CD4-positive, alpha-beta T cell (primary cell): ENCODE data around the gene TMEM203. TPM values are rescaled to one million over a fixed set of nuclear protein-coding genes. Genes with fewer than 3 reads are reported as not detected.

Experiments
- ATAC-seq: fragments of 200-7000 bp; cut with Tn5 transposase; one replicate; pipeline ENCODE4 v1.10.0; 2022; ENCODE audit warnings: mild to moderate bottlenecking; ENCODE audit not compliant: poor library complexity
- CTCF ChIA-PET: fragments of 350-600 bp; sonication (Branson Sonifier 250); formaldehyde crosslinking; loops from one replicate; lab custom pipeline; 2021; ENCODE audit warnings: antibody characterized with exemption, inconsistent platforms; lab: Charles Lee
- POLR2A ChIA-PET: fragments of 350-600 bp; sonication (Branson Sonifier 250); formaldehyde crosslinking; loops from one replicate; lab custom pipeline; 2021; ENCODE audit warnings: antibody characterized with exemption, inconsistent platforms; lab: Charles Lee
- DNase-seq, 14 experiments: peaks; one replicate each; pipeline ENCODE4 v3.0.0-alpha.2; 2013 to 2020; ENCODE audit warnings: mixed read lengths in 2 of 14
- H3K27ac ChIP-seq, 2 donors: one replicate each; pipeline versions ENCODE4 v1.5.1 to v1.7.0; 2013; ENCODE audit warnings: low read length in 2 of 2, low read depth in 1 of 2, mild to moderate bottlenecking in 1 of 2
- H3K27me3 ChIP-seq, 2 experiments: 1 replicate in 1 of 2; 2 replicates in 1 of 2; pipeline versions ENCODE4 v1.6.1 to v1.7.0; 2013; ENCODE audit warnings: low read length in 2 of 2, control low read depth in 1 of 2, mild to moderate bottlenecking in 1 of 2, moderate library complexity in 1 of 2; ENCODE audit not compliant: insufficient read depth in 2 of 2, control insufficient read depth in 1 of 2
- H3K36me3 ChIP-seq: one replicate; pipeline ENCODE4 v1.6.1; 2013; ENCODE audit warnings: low read length, control low read depth; ENCODE audit not compliant: insufficient read depth
- H3K4me1 ChIP-seq: one replicate; pipeline ENCODE4 v1.6.1; 2013; ENCODE audit warnings: low read length, control low read depth; ENCODE audit not compliant: insufficient read depth
- H3K4me3 ChIP-seq: one replicate; pipeline ENCODE4 v1.5.1; 2013; ENCODE audit warnings: mild to moderate bottlenecking, low read length, moderate library complexity
- H3K9me3 ChIP-seq, 2 experiments: 1 replicate in 1 of 2; 2 replicates in 1 of 2; pipeline versions ENCODE4 v1.6.1 to v1.7.0; 2013; ENCODE audit warnings: low read length in 2 of 2, mild to moderate bottlenecking in 2 of 2, control low read depth in 1 of 2, moderate library complexity in 1 of 2; ENCODE audit not compliant: control insufficient read depth in 1 of 2, insufficient read depth in 1 of 2
- H3K27ac Mint-ChIP-seq: one replicate; pipeline ENCODE4 v1.8.0; 2020; ENCODE audit warnings: mixed read lengths
- H3K27me3 Mint-ChIP-seq: one replicate; pipeline ENCODE4 v1.8.0; 2021; ENCODE audit warnings: mixed read lengths
- H3K36me3 Mint-ChIP-seq: one replicate; pipeline ENCODE4 v1.8.0; 2021; ENCODE audit warnings: low read depth, mixed read lengths
- H3K4me1 Mint-ChIP-seq: one replicate; pipeline ENCODE4 v1.8.0; 2021; ENCODE audit warnings: low read depth, mixed read lengths
- H3K4me3 Mint-ChIP-seq: one replicate; pipeline ENCODE4 v1.8.0; 2020; ENCODE audit warnings: mild to moderate bottlenecking, mixed read lengths
- H3K9me3 Mint-ChIP-seq: one replicate; pipeline ENCODE4 v1.8.0; 2020; ENCODE audit warnings: mixed read lengths
- CTCF ChIP-seq: fragments of 200-600 bp; IDR thresholded peaks from one replicate; pipeline ENCODE4 v1.8.0; 2022; ENCODE audit warnings: antibody characterized with exemption, mild to moderate bottlenecking
- intact Hi-C, 2 experiments: fragments of 100-400 bp; cut with DNase I in 1 of 2; cut with micrococcal nuclease in 1 of 2; formaldehyde crosslinking; loops; one replicate each; pipeline versions ENCODE4 v1.15.1 to v1.9.0; 2023 to 2025; cut with DNase I, micrococcal nuclease
- total RNA-seq, 174 experiments: library from RNA in 2 of 174; stranded (reverse) in 2 of 174; gene quantifications; one replicate each; pipeline ENCODE4 v1.2.3 and lab custom pipeline; 2021 to 2026

TMEM203 gene
- total RNA-seq, 2 experiments from 2014 or later, result 18.2 to 18.7 TPM

GRCh38 chr9:137162505-137163364, 42.7 kb downstream of the TMEM203 start:
- H3K27me3 ChIP-seq, result peaks cover 60 to 78% of the 10 kb centered on the region in 2 experiments
- TF ChIP-seq CTCF, result no peak
- H3K9me3 Mint-ChIP-seq, result no peaks in the 10 kb centered on the region
- intact Hi-C loops, result no loop called here
- POLR2A ChIA-PET, result interaction anchor here (0.7 kb wide), 1 partner anchor 30 kb away, joined by 3 read pairs; no protein-coding TSS in a partner anchor
- no peaks in the 10 kb centered on the region for H3K36me3 Mint-ChIP-seq
- no peak overlapping the region for H3K27ac ChIP-seq
- H3K4me1 ChIP-seq, result peaks cover 15% of the 10 kb centered on the region
- H3K4me1 Mint-ChIP-seq, result peaks cover 12% of the 10 kb centered on the region
- no peak overlapping the region for H3K27ac Mint-ChIP-seq
- H3K27me3 Mint-ChIP-seq, result peaks cover 65% of the 10 kb centered on the region
- H3K4me3 Mint-ChIP-seq, result no peak overlapping the region
- CTCF ChIA-PET, result no interaction called here
- peaks cover 0 to 41% of the 10 kb centered on the region in 2 experiments for H3K9me3 ChIP-seq
- no peaks in the 10 kb centered on the region for H3K36me3 ChIP-seq
- DNase-seq (peak in 3 of 14 experiments; percentile 33 to 52 (median 49)), ATAC-seq (peak; percentile 69)
- no peak overlapping the region for H3K4me3 ChIP-seq

- H3K4me3 ChIP-seq, result no peak overlapping the region
- DNase-seq (no peak), ATAC-seq (no peak)
- no peak for TF ChIP-seq CTCF
- CTCF ChIA-PET, result no interaction called here
- H3K4me1 Mint-ChIP-seq, result peaks cover 12% of the 10 kb centered on the region
- no peaks in the 10 kb centered on the region for H3K36me3 ChIP-seq
- intact Hi-C loops, result no loop called here
- peaks cover 66 to 76% of the 10 kb centered on the region in 2 experiments for H3K27me3 ChIP-seq
- POLR2A ChIA-PET, result no interaction called here
- no peak overlapping the region for H3K27ac Mint-ChIP-seq
- no peak overlapping the region for H3K27ac ChIP-seq
- no peaks in the 10 kb centered on the region for H3K9me3 Mint-ChIP-seq
- peaks cover 24% of the 10 kb centered on the region for H3K4me1 ChIP-seq
- H3K27me3 Mint-ChIP-seq, result peaks cover 71% of the 10 kb centered on the region
- no peak overlapping the region for H3K4me3 Mint-ChIP-seq
- no peaks in the 10 kb centered on the region for H3K36me3 Mint-ChIP-seq
- H3K9me3 ChIP-seq, result peaks cover 0 to 46% of the 10 kb centered on the region in 2 experiments
Observed at GRCh38 chr9:137161558-137162486, 43.6 kb downstream of the TMEM203 start.

DNA sequence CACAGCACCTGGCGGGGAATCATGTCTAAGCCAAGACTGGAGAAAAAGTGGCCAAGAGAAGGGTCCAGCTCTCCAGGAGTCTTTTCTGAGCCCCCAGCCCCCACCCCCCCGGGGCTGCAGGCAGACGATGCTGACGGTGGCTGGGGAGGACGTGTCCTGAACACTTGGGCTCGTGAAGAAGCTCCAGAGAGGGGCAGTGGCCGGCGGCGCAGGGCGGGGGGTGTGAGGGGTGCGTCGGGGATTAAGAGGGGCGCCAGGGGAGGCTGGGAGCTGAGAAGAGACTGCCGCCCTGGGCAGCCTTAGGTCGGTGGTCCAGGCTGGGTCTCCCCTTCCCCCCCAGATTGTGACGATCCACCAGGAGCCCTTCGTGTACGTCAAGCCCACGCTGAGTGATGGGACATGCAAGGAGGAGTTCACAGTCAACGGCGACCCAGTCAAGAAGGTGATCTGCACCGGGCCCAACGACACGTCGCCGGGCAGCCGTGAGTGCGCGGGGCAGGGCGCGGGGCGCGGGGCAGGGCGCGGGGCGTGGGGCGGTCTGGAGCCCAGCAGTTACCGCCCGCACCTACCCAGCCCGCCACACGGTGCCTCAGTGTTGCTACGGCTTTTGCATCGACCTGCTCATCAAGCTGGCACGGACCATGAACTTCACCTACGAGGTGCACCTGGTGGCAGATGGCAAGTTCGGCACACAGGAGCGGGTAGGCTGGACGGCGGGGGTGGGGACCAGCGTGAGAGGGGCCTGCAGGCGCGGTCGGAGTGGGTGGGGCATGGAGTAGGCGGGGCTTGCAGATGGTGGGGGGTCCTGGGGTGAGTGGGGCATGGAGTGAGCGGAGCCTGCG, 44.5 kb downstream of the TMEM203 start:
- intact Hi-C loops, result no loop called here
- Histone ChIP-seq H3K9me3 (peaks cover 0 to 44% of the 10 kb centered on the region in 2 experiments), H3K4me3 (no peak overlapping the region), H3K36me3 (no peaks in the 10 kb centered on the region), H3K27me3 (peaks cover 66 to 67% of the 10 kb centered on the region in 2 experiments), H3K27ac (no peak overlapping the region), H3K4me1 (peaks cover 33% of the 10 kb centered on the region)
- no peak overlapping the region for H3K4me3 Mint-ChIP-seq
- no peak overlapping the region for H3K27ac Mint-ChIP-seq
- ChIA-PET POLR2A (no interaction called here), CTCF (no interaction called here)
- H3K27me3 Mint-ChIP-seq, result peaks cover 70% of the 10 kb centered on the region
- no peaks in the 10 kb centered on the region for H3K9me3 Mint-ChIP-seq
- TF ChIP-seq CTCF, result no peak
- no peaks in the 10 kb centered on the region for H3K36me3 Mint-ChIP-seq
- peaks cover 12% of the 10 kb centered on the region for H3K4me1 Mint-ChIP-seq
- ATAC-seq (no peak), DNase-seq (peak in 2 of 14 experiments; percentile 17 to 43)
